Thyroid gland (tissue), 4 donors: ENCODE measurements around the gene BLACAT1. TPM values are rescaled to one million over a fixed set of nuclear protein-coding genes. Genes with fewer than 3 reads are reported as not detected.

ENCODE experiments used
- DNase-seq, 2 donors: peaks; one replicate each; pipeline ENCODE4 v3.0.0-alpha.2; 2019
- H3K27ac ChIP-seq, 3 donors: fragments of 200-600 bp; sonication (generic); 1 replicate in 2 of 3; 2 replicates in 1 of 3; pipeline ENCODE4 v1.5.1; 2016 to 2019; ENCODE audit warnings: mild to moderate bottlenecking in 1 of 3, moderate library complexity in 1 of 3
- H3K27me3 ChIP-seq: fragments of 200-600 bp; sonication (generic); one replicate; pipeline ENCODE4 v1.5.1; 2019
- H3K36me3 ChIP-seq, 2 donors: fragments of 200-600 bp; sonication (generic); one replicate each; pipeline ENCODE4 v1.5.1; 2016 to 2019
- H3K4me1 ChIP-seq, 2 donors: fragments of 200-600 bp; sonication (generic); one replicate each; pipeline ENCODE4 v1.5.1; 2017 to 2019
- H3K4me3 ChIP-seq, 3 donors: fragments of 200-600 bp; sonication (generic); replicated peaks in 1 of 3; 1 replicate in 2 of 3; 2 replicates in 1 of 3; pipeline ENCODE4 v1.5.1; 2016; ENCODE audit warnings: mild to moderate bottlenecking in 1 of 3
- H3K9me3 ChIP-seq: fragments of 200-600 bp; sonication (generic); one replicate; pipeline ENCODE4 v1.5.1; 2017
- CTCF ChIP-seq, 6 experiments: fragments of 200-600 bp in 3 of 6; fragments of 450-650 bp in 3 of 6; sonication (generic) in 3 of 6; IDR thresholded peaks; one replicate each; pipeline ENCODE4 v1.5.1; 2016 to 2019; ENCODE audit warnings: antibody characterized with exemption in 6 of 6, mild to moderate bottlenecking in 2 of 6, inconsistent platforms in 1 of 6, moderate library complexity in 1 of 6
- POLR2A ChIP-seq, 2 donors: fragments of 450-650 bp; IDR thresholded peaks; one replicate each; pipeline ENCODE4 v1.6.1; 2017; ENCODE audit warnings: antibody characterized with exemption in 2 of 2, mild to moderate bottlenecking in 2 of 2, moderate library complexity in 1 of 2
- WGBS, 2 donors: methylation state at CpG; one replicate each; pipeline ENCODE4 v1.1.5; 2017; 5-methylcytosine and 5-hydroxymethylcytosine counted together
- intact Hi-C: fragments of 100-400 bp; cut with DNase I; formaldehyde crosslinking; loops from one replicate; pipeline ENCODE4 v1.15.1; 2023
- total RNA-seq, 4 donors: library from RNA; depleted of rRNA; stranded (reverse); fragments of >200 nt; gene quantifications; one replicate each; pipeline ENCODE4 v1.2.3, GENCODE V29; 2016

Gene BLACAT1
- total RNA-seq, 4 donors from 2014 or later: 2.3 to 4.2 (median 3.2) TPM

- 48 to 96% methylated on average over 2 of the region's 2 CpGs for WGBS, 2 donors
- Histone ChIP-seq H3K27me3 (no peaks in the 10 kb centered on the region), H3K27ac (no peak overlapping the region), H3K4me3 (no peak overlapping the region), H3K4me1 (no peaks in the 10 kb centered on the region), H3K36me3 (no peaks in the 10 kb centered on the region), H3K9me3 (no peaks in the 10 kb centered on the region)
- no peak for TF ChIP-seq POLR2A (IDR thresholded peaks at IDR 0.05)
- no peak for TF ChIP-seq CTCF (IDR thresholded peaks at IDR 0.05)
- intact Hi-C loops: no loop called here
- no peak for DNase-seq
These were observed 9.5 kb upstream of the BLACAT1 start for GRCh38 chr1:205465392-205465791.

GRCh38 chr1:205458777-205459566 lies 3.1 kb upstream of the BLACAT1 start:
- H3K9me3 ChIP-seq: no peaks in the 10 kb centered on the region
- H3K27ac ChIP-seq: no peak overlapping the region
- peaks cover 8 to 22% of the 10 kb centered on the region in 2 donors for H3K4me1 ChIP-seq
- DNase-seq: no peak
- peaks cover 12% of the 10 kb centered on the region for H3K27me3 ChIP-seq
- no peaks in the 10 kb centered on the region for H3K36me3 ChIP-seq
- no peak overlapping the region for H3K4me3 ChIP-seq
- intact Hi-C loops: no loop called here
- 50 to 63% methylated on average over 6 of the region's 6 CpGs for WGBS, 2 donors
- no peak for TF ChIP-seq POLR2A (IDR thresholded peaks at IDR 0.05)

GRCh38 chr1:205456868-205457745 lies 1.3 kb upstream of the BLACAT1 start:
- Histone ChIP-seq H3K27ac (no peak overlapping the region), H3K9me3 (no peaks in the 10 kb centered on the region), H3K36me3 (no peaks in the 10 kb centered on the region), H3K4me1 (peaks cover 8 to 22% of the 10 kb centered on the region in 2 donors), H3K27me3 (peaks cover 12% of the 10 kb centered on the region), H3K4me3 (no peak overlapping the region)
- 1 to 2% methylated on average over 25 to 36 of the region's 74 CpGs for WGBS, 2 donors
- peak in 1 of 2 donors; percentile 61 for DNase-seq
- TF ChIP-seq CTCF (IDR thresholded peaks at IDR 0.05): no peak
- TF ChIP-seq POLR2A (IDR thresholded peaks at IDR 0.05): no peak
- intact Hi-C loops: no loop called here

GRCh38 chr1:205456383-205456867 lies 580 bp upstream of the BLACAT1 start:
- no peaks in the 10 kb centered on the region for H3K9me3 ChIP-seq
- no peak overlapping the region for H3K4me3 ChIP-seq
- H3K36me3 ChIP-seq: no peaks in the 10 kb centered on the region
- WGBS, 2 donors: 1 to 2% methylated on average over 17 to 18 of the region's 47 CpGs
- intact Hi-C loops: no loop called here
- no peak overlapping the region for H3K27ac ChIP-seq
- H3K4me1 ChIP-seq: peaks cover 8 to 22% of the 10 kb centered on the region in 2 donors
- peaks cover 12% of the 10 kb centered on the region for H3K27me3 ChIP-seq
- TF ChIP-seq POLR2A (IDR thresholded peaks at IDR 0.05) (no peak), CTCF (IDR thresholded peaks at IDR 0.05) (no peak)
- DNase-seq: no peak

- Histone ChIP-seq H3K4me1 (peaks cover 16 to 33% of the 10 kb centered on the region in 2 donors), H3K27me3 (peaks cover 12% of the 10 kb centered on the region), H3K36me3 (no peaks in the 10 kb centered on the region), H3K9me3 (no peaks in the 10 kb centered on the region), H3K27ac (no peak overlapping the region), H3K4me3 (no peak overlapping the region)
- intact Hi-C loops: no loop called here
- 33 to 51% methylated on average over 4 to 6 of the region's 6 CpGs for WGBS, 2 donors
- DNase-seq: no peak
- no peak for TF ChIP-seq POLR2A (IDR thresholded peaks at IDR 0.05)
- TF ChIP-seq CTCF (IDR thresholded peaks at IDR 0.05): no peak
These were observed 926 bp downstream of the BLACAT1 start for GRCh38 chr1:205454903-205455335.
